DOHH2 (cell line): ENCODE data around the gene PHF2.

Experiments used
- CTCF ChIP-seq: fragments of 200-600 bp; sonication (generic); IDR thresholded peaks from one replicate; pipeline ENCODE4 v1.5.1; 2014; ENCODE audit warnings: antibody characterized with exemption, mild to moderate bottlenecking, low read depth, low read length; ENCODE audit not compliant: poor library complexity, severe bottlenecking
- EZH2phosphoT487 ChIP-seq: fragments of 200-600 bp; sonication (generic); IDR thresholded peaks from 2 replicates; pipeline ENCODE4 v1.6.1; 2017; ENCODE audit warnings: borderline replicate concordance, mild to moderate bottlenecking, antibody characterized with exemption, low read length, moderate library complexity, mixed read lengths

- no peak for TF ChIP-seq CTCF
- no peak for TF ChIP-seq EZH2phosphoT487
Measured at GRCh38 chr9:93614830-93615468, 38.6 kb downstream of the PHF2 start.
